GM04503 (cell line): ENCODE data around the gene MTFR1L.

ENCODE experiments used
- DNase-seq: peaks from one replicate; pipeline ENCODE4 v3.0.0-alpha.2; 2012; ENCODE audit warnings: low read depth

Gene MTFR1L

DNA sequence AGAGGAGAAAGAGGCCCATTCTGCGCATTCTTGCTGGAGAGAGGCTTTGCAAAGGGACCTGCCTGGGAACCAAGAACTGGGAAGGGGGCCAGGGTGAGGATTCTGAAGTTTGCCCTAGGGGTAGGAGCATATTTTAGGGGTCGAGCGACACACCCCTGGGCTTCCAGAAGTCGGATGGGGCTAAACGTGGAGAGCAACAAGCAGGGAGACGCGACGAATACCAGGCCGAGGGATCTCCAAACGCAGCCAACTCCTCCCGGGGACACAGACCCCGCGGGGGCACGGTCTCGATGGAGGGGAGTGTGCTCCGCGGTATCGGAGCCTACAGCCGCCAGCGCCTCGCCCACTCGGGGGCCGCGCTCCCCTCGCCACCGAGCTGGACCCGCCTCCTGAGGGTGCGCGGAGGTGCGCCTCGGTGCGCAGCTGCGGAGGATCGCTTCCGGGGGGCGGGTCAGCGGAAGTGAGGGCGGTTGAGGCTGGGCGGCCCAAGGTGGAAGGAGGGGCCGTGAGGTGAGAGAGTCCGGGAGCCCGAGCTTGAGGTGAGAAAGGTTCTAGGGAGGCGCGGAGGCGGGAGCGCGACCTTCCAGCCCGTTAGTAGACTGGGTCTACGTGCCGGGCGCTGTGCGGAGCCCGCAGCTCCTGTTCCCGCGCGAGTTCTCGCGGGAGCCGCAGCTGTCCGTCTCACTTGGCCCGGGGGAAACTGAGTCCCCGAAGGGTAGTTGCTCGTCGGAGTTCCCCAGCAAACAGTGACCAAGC is at the start of gene MTFR1L:
MTFR1L (plus strand) TSS at position 464 of the 756 bp plus-strand sequence. CDS start 3,151 bp downstream, outside the sequence.
- peak; percentile 29 for DNase-seq

DNA sequence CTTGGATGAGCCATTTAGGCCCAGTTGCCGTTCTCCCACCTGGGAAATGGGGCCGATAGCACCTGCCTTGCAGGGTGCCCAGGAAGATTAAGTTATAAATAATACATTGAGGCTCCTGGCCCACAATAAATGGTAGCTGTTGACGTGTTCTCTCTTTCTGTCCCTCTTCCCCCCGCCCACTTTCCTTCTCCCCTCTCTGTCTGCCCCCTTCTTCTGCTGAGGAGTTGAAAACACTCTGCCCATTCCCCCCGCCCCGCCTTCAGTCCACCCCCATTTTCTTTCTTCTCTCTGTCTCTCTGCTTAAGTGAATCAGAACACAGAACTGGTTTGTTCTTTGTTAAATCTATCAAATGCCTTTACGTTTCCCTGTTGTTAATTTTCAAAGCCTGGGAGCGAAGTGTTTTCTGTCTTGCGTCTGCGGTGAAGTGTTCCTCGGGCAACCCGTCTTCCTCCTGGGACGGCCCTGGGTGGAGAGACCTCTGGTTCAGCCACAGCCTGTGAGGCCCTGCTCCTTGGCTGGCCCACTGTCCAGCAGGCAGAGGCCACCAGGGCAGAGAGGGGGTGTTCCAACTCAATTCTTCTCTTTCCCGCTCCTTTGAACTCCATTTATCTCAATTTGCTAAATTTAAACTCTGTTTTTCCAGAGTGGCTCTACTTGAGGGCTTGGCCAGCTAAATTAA is 49.1 kb upstream of the MTFR1L start:
- DNase-seq: no peak

DNA sequence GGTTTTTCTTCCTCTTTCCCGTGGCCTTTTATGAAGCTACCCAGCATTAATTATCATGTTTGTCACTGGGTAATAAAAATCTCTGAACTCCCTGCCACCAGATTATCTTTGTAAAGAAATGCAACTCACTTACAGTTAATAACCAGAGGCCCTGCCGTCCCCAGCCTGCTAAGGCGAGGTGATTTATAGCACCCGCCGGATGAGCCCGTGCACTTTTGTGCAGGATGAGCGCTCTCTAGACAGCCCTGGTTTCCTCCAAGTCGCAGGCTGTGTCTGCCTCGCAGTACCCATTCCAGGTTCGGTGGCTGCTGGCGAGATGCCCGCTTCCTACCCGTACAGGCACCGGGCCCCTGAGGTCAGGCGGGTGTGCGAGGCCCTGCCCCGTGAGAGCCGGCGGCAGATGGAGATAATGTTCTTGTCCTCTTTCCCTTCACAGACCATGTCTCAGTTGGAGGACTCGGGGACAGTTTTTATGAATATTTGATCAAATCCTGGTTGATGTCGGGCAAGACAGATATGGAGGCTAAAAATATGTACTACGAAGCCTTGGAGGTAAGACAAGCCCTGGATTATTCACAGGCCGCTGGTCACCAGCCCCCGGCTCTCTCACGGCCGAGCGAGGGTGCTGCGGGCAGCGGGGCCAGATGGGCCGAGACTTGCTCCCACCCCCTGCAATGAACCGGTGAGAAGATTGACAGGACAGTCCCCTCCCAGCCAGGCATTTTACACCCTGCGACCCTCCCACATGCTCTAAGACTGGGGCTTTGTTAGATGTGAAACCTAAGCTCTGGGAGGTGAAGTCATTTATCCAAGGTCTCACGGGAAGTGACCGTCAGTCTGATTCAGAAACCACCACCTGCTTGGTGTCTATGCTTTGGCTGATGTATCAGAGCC is 48.3 kb upstream of the MTFR1L start:
- DNase-seq: no peak

DNA sequence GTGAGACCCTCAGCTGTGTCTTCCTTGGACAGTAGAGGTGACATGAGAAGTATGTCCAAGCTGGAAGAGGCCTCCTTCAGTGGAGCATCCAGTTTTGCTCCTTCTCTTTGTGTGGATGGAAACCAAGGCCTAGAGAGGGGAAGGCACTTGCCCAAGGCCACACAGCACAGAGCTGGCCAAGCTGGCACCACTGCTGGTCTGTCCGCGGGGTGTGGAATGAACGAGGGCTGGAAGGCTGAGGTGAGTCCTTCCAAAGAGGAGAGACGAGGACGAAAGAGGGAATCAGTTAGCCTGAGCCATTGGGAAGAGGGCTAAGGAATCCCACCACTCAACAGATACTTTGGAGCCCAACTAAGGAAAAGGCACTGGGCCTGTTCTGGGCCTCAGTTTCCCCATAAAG is 47.6 kb upstream of the MTFR1L start:
- no peak for DNase-seq

DNA sequence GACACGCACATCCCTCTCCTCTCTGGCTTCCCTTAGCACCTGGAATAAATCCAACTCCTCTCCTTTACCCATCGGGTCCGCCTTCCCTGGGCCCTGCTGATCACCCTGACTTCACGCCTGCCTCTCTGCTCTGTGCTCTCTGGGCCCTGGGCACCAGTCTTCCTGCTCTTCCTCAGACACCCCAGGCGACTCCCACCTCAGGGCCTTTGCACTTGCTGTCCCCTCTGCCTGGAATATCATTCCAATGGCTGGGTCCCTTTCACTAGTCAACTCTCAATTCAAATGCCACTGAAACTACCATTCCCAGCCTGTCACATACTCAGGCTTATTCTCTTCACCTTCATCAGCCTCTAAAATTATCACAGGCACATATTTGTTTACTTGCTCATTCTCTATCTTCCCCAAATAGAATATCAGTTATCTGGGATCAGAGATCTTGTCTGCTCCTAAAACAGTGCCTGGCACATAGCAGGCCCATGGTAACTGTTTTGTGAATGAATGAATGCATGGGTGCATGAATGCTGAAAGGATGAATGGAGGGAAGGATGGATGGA is 47.0 kb upstream of the MTFR1L start:
- DNase-seq: no peak

DNA sequence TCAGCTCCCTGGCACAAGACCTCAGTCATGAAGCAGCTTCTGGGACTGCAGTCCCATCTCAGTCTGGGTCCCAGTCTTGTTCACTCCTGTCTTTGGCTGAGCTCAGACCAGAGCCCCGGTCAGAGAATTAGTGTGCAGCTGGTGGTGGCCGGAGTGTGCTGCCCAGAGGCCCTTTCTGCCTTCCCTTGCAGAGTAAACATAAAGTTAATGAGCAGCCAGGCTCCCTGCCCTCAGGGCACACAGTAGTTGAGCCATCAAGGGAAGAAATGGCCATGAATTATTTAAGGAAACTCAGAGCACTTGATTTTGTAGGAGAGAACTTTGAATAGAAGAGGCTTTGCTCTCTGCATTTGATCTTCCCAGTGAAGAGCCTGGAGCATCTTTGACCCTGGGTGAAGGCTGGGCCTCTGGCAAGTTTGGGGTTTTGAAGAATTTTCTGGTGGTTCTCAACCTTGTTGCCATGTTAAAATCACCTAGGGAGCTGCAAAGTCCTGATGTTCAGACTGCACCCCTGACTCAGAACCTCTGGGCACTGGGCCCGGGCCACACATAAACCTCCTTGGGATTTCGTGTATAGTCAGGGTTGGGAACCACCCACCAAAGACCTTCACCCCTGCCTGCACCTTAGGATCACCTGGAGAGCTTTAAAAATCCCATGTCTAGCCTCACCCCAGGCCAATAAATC is 46.2 kb upstream of the MTFR1L start:
- no peak for DNase-seq

DNA sequence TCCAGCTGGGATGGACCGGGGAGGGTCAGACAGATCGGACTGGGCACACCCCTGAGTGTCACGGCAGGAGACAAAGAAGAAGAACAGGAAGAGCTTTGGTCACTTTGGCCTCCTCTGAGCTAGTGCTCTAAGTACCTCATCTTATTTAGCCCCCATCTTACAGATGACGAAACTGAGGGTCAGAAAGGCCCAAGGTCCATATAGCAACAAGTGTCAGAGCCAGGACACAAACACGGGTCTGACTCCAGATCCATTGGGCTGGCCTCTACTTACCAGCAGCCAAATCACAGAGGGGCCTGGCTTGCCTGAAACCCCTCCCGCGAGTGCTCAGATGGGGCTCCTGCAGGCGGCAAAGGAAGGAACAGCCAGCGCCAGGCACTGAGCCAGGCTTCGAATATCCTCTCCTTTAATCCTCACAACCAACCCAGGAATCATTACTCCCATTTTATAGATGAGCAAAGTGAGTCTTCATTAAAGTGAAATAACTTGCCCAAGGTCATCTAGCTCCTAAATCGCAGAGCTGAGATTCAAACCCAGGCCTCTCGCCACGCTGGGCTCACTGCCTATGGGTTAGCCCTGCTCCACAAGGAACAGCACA is 45.4 kb upstream of the MTFR1L start:
- DNase-seq: no peak

DNA sequence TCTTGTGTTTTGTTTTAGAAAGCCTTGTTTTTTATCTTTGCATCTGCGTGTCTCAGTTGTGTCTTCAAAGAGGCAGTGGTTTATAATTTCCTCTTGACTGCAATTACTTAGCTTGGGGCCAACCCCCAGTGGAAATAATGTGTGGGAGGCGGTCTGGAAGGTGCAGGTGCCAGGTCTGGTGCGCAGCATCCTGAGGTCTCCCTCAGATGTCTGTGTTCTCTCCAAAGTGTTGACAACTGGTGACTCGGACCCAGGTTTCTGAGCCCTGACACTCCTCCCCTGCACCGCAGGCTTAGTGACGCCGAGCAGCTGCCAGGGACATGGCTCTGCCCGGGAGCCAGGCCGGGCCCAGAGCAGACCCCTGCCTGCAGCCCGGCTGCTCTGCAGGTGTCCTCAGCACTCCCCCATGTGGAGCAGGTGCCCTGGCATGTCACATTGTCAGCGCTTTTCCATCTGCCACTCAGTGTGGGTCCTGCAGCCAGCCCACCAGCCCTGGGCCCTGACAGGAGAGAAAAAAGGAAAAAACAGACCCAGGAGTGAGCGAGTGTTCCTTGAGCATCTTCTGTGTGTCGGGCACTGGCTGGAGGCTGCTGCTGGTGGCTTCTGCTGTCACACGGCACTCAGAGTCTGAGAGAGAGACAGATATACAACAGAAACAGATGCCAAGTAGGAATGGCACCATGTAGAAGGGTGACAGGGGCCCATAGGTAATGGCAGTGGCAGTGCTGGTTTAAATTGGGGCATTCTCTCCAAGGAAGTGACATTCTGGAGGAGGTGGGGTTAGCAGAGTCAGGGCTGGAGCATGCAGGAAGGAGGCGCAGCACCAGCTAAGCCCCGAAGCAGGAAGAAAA is 44.6 kb upstream of the MTFR1L start:
- DNase-seq: no peak

DNA sequence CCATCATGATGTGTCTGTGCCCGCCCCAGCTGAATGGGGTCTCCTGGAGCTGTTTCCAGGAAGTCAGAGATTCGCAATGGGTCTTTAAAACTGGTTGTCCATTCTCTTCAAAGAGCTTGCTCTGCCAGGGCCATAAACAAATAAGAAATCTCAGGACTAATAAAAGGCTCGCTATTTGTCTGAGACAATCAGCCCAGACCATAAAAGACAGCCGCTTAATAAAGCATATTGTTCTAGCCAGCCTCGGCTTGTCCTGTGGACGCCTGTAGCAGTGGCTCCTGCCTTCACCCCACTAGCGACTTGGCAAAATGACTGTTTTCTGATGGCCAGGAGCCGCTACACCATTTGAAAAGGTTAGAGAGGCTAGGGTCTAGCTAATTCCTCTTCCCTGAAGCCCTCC is 40.4 kb upstream of the MTFR1L start:
- no peak for DNase-seq

DNA sequence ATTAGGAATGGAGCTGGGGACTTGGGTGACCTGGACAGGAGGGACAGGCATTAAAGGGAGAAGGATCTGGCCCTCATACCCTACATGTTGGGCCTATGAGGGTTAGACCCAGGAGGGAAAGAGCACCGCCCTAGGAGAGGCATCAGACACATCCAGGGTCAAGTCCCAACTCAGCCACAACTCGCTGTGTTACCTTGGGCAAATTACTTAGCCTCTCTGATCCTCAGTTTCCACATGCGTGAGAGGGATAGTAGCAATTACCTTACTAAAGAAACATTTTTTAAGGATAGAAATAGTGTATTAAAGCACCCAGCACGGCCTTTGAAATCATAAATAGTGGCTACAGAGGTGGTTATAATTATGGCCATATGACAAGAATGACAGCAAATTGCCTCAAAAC is 39.9 kb upstream of the MTFR1L start:
- DNase-seq: no peak

DNA sequence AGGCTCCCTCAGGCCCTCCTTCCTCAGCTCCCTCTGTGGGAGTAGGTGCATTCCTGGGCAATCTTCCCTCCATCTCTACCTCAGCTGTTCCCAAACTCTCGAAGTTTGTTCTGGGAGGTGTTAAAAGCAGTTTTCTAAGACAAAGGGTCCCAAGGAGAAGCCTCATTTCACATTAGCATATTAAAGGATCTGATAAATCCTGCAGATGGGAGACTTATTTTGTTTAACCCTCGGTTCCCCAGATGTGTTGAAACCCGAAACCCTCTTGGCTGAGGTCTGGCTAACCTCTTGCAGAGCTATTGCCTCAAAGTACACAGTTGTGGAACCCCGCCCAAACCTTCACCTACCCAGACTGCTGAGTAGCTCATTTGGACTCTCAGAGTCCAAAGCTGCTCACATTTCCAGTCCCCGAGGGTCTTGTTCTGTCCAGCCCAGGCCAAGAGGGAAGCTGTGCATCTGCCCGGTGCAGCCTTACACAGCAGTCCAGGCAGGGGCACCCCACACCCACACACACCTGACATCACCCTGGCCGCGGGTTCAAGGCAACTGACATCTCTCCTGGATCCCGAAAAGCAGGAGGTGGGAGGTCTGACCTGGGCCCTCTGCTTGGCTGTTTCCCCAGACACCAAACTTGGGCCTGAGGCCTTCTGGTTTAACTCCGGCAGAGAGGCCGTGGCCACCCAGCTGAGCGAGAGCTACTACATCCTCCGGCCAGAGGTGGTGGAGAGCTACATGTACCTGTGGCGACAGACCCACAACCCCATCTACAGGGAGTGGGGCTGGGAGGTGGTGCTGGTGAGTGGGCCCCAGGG is 39.2 kb upstream of the MTFR1L start:
- DNase-seq: no peak

DNA sequence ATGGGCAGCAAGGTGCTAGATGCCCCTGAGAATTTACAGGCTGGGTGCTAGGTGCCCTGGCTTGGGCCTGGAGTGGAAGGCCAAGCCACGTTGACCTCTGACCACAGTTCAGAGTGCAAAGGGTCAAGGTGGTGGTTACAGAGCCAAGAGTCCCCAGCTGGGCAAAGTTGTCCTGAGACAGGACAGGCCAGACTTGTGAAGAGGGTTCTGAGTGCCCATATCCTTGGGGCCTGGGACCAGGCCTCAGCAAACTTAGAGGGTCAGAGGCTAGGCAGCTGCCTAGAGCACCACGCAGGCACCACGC is 38.7 kb upstream of the MTFR1L start:
- no peak for DNase-seq

DNA sequence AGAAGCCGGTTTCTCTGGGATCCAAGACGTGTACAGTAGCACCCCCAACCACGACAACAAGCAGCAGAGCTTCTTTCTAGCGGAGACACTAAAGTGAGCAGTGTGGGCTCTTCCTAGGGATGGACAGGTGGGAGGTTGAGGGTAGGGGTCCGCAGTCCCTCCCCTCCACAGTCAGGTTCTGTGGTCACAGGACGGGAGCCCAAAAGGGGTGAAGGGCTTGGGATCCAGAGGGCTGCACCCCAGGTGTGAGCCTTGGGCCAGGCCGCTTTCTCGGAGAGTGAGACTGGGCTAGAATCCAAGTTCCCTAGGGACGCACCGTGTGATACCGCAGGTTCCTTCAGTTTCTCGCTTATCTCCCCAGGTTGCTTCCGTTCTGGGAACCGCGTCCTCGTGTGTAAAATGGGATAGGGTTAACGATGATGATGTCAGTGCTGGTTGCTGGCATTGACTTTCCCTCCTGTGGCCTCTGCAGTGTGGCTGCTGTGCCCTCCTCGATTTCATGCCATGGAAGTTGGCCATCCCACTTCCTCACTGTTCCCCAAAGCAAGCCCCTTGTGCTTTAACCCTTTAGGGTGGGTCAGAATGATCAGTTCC is 37.0 kb upstream of the MTFR1L start:
- DNase-seq: no peak

DNA sequence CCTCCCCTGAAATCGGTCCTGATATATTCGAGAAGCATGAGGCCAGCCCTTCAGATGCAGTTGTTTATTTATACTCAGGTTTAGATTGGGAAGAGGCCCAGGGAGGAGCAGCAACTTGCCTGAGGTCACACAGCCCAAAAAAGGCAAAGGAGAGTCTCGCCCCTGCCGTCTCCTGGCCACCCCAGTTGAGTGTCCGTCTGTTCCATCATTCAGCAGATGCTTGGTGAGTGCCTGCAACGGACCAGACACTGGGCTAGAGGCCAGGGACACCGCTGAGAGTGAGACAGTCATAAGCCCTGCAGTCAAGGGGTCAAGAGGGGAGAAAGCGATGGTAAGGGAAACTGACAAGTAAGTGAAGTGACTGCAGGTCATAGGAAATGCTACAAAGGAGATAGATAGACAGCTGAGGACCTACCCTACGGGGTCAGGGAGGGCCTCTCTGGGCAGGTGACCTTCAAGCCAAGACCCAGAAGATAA is 35.1 kb upstream of the MTFR1L start:
- no peak for DNase-seq

DNA sequence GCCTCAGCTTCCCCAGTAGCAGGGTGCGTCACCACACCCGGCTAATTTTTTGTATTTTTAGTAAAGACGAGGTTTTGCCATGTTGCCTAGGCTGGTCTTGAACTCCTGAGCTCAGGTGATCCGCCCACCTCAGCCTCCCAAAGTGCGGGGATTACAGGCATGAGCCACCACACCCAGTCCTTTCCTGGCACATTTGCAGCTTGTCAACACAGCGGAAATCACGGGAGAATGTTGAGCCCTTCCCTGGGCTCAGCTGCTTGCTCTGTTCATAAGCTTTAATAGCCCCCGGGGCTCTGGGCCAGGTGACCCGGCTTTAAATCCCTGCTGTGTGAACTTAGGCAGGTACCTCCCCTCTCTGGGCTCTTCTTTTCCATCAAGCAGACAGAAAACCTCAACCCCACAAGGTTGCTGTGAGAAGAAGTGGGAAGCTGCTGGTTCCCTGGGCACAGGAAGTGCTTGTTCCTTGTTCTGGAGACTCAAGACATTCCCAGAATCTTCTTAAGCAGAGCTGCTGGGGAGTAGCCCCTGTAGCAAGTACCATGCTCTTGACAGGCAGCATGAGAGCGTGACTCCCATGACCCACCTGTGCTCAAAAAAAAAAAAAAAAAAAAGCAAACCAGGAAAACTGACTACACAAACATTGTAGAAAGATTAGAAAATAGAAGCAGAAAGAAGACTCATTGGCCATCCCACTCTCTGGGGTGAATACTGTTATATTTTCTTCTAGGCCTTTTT is 34.3 kb upstream of the MTFR1L start:
- no peak for DNase-seq

DNA sequence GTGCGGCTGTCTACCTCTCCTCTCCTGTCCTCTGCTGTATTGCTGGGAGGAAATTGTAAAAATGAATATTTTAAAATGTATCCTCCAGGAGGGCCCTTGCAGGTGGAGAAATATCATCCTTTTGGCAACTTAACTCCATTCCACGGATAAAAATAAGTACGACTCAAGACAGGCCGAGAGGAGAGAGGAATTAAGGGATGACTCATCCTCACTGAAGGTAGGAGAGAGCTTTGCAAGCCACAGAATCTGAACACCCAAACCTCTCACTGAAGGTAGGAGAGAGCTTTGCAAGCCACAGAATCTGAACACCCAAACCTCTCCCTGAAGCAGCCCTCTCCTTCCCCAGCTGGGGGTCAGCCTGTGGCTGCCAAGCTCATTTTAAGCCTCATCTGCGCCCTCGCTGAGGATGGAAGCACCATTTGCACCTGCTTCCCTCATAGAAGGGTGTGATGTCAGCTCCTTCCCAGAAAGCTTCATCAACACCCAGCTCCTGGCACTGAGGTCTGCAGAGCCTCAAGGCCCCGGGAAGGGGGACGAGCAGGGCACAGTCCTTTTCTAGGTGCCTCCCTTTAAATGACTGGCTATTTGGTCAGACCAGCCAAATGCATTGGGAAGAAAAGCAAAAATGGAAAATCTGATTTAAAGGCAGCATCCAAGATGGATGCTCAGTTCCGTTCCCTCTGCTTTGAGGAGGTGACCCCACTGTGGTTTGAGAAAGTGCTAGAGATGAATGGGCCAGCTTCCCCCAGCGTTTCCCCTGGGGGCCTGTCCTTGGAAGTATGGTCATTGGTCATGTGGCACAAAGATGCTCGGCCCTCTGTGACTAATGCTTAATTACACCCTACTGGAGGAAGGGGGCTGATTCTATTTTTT is 32.6 kb upstream of the MTFR1L start:
- DNase-seq: no peak

DNA sequence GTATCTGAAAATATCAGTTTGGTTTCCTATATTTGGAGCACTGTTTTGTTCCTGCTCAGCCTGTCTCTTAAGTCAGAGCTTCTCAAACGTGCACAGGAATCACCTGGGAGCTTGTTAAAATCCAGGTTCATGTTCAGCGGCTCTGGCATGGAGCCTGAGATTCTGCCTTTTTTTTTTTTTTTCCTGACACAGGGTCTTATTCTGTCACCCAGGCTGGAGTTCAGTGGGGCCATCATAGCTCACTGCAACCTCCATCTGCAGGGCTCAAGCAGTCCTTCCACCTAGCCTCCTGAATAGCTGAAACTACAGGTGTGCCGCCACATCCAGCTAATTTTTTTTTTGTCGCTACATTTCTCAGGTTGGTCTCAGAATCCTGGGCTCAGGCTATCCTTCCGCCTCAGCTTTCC is 32.0 kb upstream of the MTFR1L start:
- DNase-seq: no peak

DNA sequence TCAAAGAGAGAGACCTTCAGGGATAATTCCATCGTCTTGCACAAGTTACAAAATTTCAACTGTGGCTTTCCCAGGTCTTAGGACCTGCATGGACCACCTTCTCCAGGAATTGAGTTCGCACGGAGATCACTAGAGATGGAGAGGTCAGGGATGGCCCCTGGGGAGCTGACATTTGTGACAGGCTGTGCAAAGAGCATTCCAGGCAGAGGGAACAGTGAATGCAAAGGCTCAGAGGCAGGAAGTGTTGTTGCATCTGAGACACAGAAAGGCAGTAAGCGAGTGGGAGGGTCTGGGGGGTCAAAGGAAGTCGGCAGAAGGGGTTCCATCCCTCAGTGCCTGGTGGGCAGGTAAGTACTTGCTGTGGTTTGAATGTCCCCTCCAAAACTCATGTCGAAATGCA is 29.3 kb upstream of the MTFR1L start:
- no peak for DNase-seq
